ENCODE data around the gene MYLK4.
A peak's percentile ranks its signal among the peaks of the same experiment; 100 is the strongest.

MYLK4 gene

GRCh38 chr6:2741756-2742155, 9.0 kb downstream of the MYLK4 start:
- H3K4me1 Mint-ChIP-seq (ENCODE audit: low read depth): peaks cover 13% of the 10 kb centered on the region
- H3K27me3 Mint-ChIP-seq: no peaks in the 10 kb centered on the region
- no peaks in the 10 kb centered on the region for H3K36me3 Mint-ChIP-seq (ENCODE audit: low read depth)
- no peak for DNase-seq
- no peaks in the 10 kb centered on the region for H3K9me3 Mint-ChIP-seq
- no peak overlapping the region for H3K27ac Mint-ChIP-seq
- no peak overlapping the region for H3K4me3 Mint-ChIP-seq

- no peak for DNase-seq
- Mint-ChIP-seq H3K4me1 (ENCODE audit: low read depth) (peaks cover 13% of the 10 kb centered on the region), H3K9me3 (no peaks in the 10 kb centered on the region), H3K36me3 (ENCODE audit: low read depth) (no peaks in the 10 kb centered on the region), H3K27ac (no peak overlapping the region), H3K27me3 (no peaks in the 10 kb centered on the region), H3K4me3 (no peak overlapping the region)
Observed at GRCh38 chr6:2740581-2740980, 10.1 kb downstream of the MYLK4 start.

DNA sequence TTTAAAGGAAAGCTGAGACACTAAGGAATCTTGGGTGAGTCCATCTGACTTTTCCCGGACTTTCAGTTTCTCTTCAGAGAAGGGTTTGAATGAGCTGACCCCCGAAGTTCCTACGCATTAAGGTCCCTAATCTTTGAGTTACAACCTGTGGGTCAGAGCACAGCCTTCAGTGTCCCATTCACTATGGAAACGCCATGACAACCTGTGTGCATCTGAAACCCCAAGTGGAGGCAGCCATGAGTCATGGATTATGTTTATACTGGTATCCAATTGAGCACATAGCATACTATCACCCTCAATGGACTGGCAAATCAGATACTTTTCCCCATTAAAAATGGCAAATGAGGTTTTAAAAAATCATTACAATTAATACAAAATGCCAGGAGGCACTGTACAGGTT, 11.4 kb downstream of the MYLK4 start:
- Mint-ChIP-seq H3K4me3 (no peak overlapping the region), H3K4me1 (ENCODE audit: low read depth) (peaks cover 13% of the 10 kb centered on the region), H3K27me3 (no peaks in the 10 kb centered on the region), H3K9me3 (no peaks in the 10 kb centered on the region), H3K36me3 (ENCODE audit: low read depth) (no peaks in the 10 kb centered on the region), H3K27ac (no peak overlapping the region)
- DNase-seq: no peak

DNA sequence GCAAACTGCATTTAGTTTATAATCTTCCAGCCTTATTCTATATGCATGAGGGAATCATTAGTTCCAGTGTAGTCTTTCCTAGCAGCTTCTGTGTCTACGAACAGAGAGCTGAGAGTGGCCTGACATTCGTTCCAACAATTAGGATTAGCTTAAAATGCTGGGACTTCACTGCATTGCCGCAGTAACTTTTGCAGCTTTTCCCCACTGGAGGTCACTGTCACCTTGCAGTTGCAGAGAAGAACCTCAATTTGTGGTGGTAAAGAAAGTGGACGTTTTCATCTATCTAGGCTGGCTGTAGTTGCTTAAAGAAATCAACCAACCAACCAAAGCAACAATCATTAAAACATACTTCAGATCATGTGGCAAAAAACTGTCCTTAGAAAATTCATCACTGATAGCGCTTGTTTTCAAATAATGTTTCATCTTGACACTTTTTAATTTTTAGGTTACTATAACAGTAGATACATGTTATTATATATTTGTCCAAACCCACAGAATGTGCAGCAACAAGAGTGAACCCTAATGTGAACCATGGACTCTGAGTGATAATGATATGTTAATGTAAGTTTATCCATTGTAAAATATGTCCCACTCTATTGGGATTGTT, 12.2 kb downstream of the MYLK4 start:
- Mint-ChIP-seq H3K36me3 (ENCODE audit: low read depth) (no peaks in the 10 kb centered on the region), H3K4me3 (no peak overlapping the region), H3K27me3 (no peaks in the 10 kb centered on the region), H3K27ac (no peak overlapping the region), H3K9me3 (no peaks in the 10 kb centered on the region), H3K4me1 (ENCODE audit: low read depth) (peaks cover 13% of the 10 kb centered on the region)
- peak; percentile 41 for DNase-seq

GRCh38 chr6:2737885-2738284, 12.8 kb downstream of the MYLK4 start:
- DNase-seq: no peak
- H3K27me3 Mint-ChIP-seq: no peaks in the 10 kb centered on the region
- no peak overlapping the region for H3K27ac Mint-ChIP-seq
- H3K4me3 Mint-ChIP-seq: no peak overlapping the region
- no peaks in the 10 kb centered on the region for H3K9me3 Mint-ChIP-seq
- no peaks in the 10 kb centered on the region for H3K36me3 Mint-ChIP-seq (ENCODE audit: low read depth)
- H3K4me1 Mint-ChIP-seq (ENCODE audit: low read depth): peaks cover 18% of the 10 kb centered on the region

DNA sequence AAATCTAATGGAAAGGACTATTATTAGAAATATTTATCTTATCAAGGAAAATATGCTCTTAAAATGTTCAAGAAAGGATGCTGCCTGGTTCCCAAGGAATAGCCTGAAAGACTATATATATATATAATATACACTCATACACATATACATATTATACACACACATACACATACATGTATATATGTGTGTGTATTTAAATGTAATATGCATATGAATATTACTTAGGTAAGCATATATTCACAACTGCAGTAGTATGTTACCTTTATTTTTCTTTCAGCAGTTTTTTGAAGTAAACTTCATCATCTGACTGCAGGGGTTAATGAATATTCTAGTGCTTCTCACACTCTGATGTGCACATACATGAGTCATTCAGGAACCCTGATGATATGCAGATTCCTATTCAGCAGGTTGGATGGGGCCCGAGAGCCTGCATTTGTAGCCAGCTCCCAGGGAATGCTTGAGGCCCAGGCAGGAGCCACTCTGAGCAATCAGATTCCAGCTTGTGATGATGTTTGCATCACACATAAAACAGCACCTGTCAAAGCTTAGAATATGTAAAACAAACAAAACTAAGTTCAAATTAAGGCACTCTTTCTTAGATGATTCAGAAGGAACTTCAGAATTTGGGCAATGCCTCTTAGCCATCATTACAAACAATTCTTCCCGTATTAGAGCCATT, 16.1 kb downstream of the MYLK4 start:
- Mint-ChIP-seq H3K27ac (no peak overlapping the region), H3K27me3 (peaks cover 4% of the 10 kb centered on the region), H3K4me1 (ENCODE audit: low read depth) (peaks cover 23% of the 10 kb centered on the region), H3K36me3 (ENCODE audit: low read depth) (no peaks in the 10 kb centered on the region), H3K9me3 (no peaks in the 10 kb centered on the region), H3K4me3 (no peak overlapping the region)
- DNase-seq: no peak

- Mint-ChIP-seq H3K27me3 (peaks cover 4% of the 10 kb centered on the region), H3K36me3 (ENCODE audit: low read depth) (no peaks in the 10 kb centered on the region), H3K9me3 (no peaks in the 10 kb centered on the region), H3K27ac (no peak overlapping the region), H3K4me3 (no peak overlapping the region), H3K4me1 (ENCODE audit: low read depth) (peaks cover 21% of the 10 kb centered on the region)
- no peak for DNase-seq
Observed at GRCh38 chr6:2733736-2734480, 16.8 kb downstream of the MYLK4 start.

DNA sequence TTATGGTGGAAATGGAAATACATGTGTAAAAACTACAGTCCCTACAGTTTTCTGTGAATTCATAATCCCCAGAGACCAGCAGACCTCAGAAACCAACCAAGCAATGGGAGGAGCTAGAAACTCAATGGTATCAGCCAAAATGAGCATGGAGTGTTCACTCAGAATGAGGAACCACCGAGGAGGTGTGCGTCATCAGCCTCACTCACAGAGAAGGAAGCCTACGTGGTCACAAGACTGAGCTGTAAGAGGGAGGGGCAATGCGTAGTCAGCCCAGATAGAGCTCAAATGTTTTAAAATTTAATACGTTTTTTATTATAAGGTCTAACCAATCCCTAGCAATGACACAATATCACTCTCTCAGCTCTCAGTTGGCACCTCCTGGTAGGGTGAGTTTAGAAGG, 17.4 kb downstream of the MYLK4 start:
- Mint-ChIP-seq H3K27me3 (peaks cover 7% of the 10 kb centered on the region), H3K4me1 (ENCODE audit: low read depth) (peaks cover 18% of the 10 kb centered on the region), H3K9me3 (no peaks in the 10 kb centered on the region), H3K4me3 (no peak overlapping the region), H3K36me3 (ENCODE audit: low read depth) (no peaks in the 10 kb centered on the region), H3K27ac (no peak overlapping the region)
- DNase-seq: no peak

DNA sequence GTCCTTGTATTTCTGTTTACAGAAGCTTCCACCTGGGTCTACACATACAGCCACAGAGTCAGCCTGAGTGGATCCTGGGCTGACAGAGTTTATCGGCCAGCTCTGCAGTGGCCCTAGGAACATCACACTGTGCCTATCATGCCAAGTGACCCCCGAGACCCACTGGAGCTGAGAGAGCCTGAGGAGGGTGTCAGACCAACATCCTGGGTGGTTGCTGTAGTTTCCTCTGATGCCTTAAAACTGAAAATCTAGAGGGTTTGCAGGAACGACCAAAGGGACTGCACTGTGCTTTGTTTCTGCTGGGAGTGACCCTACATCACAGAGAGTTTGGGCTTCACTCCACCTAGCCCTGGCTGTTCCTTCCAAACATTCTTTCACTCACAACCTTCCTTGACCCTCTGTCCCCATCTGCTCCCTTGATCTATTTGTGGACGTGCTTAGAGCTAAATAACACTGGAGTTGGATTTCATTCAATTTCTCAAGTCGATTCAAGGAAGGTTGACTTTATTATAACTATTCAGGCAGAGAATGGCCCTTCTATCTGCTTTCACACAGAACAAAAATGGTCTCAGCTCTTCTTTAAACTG, 18.1 kb downstream of the MYLK4 start:
- Mint-ChIP-seq H3K36me3 (ENCODE audit: low read depth) (no peaks in the 10 kb centered on the region), H3K27me3 (peaks cover 7% of the 10 kb centered on the region), H3K9me3 (no peaks in the 10 kb centered on the region), H3K27ac (no peak overlapping the region), H3K4me1 (ENCODE audit: low read depth) (peaks cover 13% of the 10 kb centered on the region), H3K4me3 (no peak overlapping the region)
- no peak for DNase-seq

- Mint-ChIP-seq H3K4me1 (ENCODE audit: low read depth) (peaks cover 10% of the 10 kb centered on the region), H3K27ac (no peak overlapping the region), H3K36me3 (ENCODE audit: low read depth) (no peaks in the 10 kb centered on the region), H3K9me3 (no peaks in the 10 kb centered on the region), H3K27me3 (peaks cover 7% of the 10 kb centered on the region), H3K4me3 (no peak overlapping the region)
- no peak for DNase-seq
Observed at GRCh38 chr6:2731281-2731909, 19.3 kb downstream of the MYLK4 start.

GRCh38 chr6:2730353-2731107, 20.2 kb downstream of the MYLK4 start:
- Mint-ChIP-seq H3K27me3 (peaks cover 7% of the 10 kb centered on the region), H3K4me1 (ENCODE audit: low read depth) (peaks cover 10% of the 10 kb centered on the region), H3K9me3 (no peaks in the 10 kb centered on the region), H3K27ac (no peak overlapping the region), H3K4me3 (no peak overlapping the region), H3K36me3 (ENCODE audit: low read depth) (no peaks in the 10 kb centered on the region)
- no peak for DNase-seq

- Mint-ChIP-seq H3K4me3 (no peak overlapping the region), H3K27ac (no peak overlapping the region), H3K36me3 (ENCODE audit: low read depth) (no peaks in the 10 kb centered on the region), H3K4me1 (ENCODE audit: low read depth) (peaks cover 10% of the 10 kb centered on the region), H3K9me3 (no peaks in the 10 kb centered on the region), H3K27me3 (peaks cover 7% of the 10 kb centered on the region)
- DNase-seq: no peak
Observed at GRCh38 chr6:2729921-2730320, 20.8 kb downstream of the MYLK4 start.

GRCh38 chr6:2725999-2726567, 24.6 kb downstream of the MYLK4 start:
- H3K4me1 Mint-ChIP-seq (ENCODE audit: low read depth): no peaks in the 10 kb centered on the region
- H3K27me3 Mint-ChIP-seq: peaks cover 13% of the 10 kb centered on the region
- no peaks in the 10 kb centered on the region for H3K36me3 Mint-ChIP-seq (ENCODE audit: low read depth)
- H3K27ac Mint-ChIP-seq: no peak overlapping the region
- no peak overlapping the region for H3K4me3 Mint-ChIP-seq
- no peak for DNase-seq
- peaks cover 4% of the 10 kb centered on the region for H3K9me3 Mint-ChIP-seq

Measured in activated T-cell treated with anti-CD3 and anti-CD28 coated beads, Interleukin-2, amount 50 U/mL, for 24 hours (primary cell).